Astrocyte of the cerebellum (primary cell): ENCODE measurements around the gene RPS6KC1.
A peak's percentile ranks its signal among the peaks of the same experiment; 100 is the strongest.

ENCODE experiments used
- DNase-seq: peaks from one replicate; pipeline ENCODE4 v3.0.0-alpha.2; 2011; ENCODE audit warnings: low read depth
- H3K4me3 ChIP-seq: 2 replicates; pipeline ENCODE4 v1.5.1; 2011; ENCODE audit warnings: mild to moderate bottlenecking, low read depth, low read length, moderate library complexity
- in situ Hi-C: cut with HindIII; loops from 2 replicates; pipeline ENCODE4 v1.10.0; 2017; ENCODE audit warnings: low sequenced_read_pairs
- TF ChIP-seq, protein P1 (sequence below): IDR thresholded peaks from 2 replicates; pipeline ENCODE4 v1.5.1; 2012; ENCODE audit warnings: low read length, low read depth, moderate library complexity, mild to moderate bottlenecking; ENCODE audit errors: missing control alignments

The RPS6KC1 gene

DNA sequence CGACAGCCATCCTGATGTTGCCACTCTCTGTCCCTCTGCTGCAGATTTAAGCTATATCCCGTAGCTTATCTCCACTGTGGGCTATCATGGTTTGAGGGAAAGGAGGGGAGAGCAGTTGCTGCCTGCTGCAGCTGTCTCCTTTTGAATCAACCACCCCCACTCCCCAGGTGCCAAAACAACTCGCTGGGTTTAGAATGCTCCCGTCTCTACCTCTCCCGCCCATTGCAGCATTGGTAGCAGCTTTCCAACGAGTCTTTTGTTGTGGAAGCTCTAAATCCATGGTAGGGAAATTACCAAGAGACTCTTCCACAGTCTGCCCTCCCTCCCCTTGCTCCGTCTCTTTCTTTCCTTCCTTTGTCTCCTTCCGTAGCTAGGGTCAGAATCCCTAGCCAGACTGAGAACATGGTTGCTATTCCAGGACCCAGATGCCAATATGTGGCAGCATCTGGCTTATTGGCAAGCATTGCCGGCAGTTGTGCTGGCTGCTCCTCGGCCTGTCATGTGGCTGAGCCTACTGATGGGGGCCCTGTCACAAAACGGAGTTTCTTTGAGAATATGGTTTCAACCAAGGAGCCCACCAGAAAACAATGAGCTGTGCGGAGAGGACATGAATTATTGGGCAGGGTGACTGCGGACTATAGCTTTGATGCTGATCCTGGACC is 230.7 kb downstream of the RPS6KC1 start:
- TF ChIP-seq, protein P1, sequence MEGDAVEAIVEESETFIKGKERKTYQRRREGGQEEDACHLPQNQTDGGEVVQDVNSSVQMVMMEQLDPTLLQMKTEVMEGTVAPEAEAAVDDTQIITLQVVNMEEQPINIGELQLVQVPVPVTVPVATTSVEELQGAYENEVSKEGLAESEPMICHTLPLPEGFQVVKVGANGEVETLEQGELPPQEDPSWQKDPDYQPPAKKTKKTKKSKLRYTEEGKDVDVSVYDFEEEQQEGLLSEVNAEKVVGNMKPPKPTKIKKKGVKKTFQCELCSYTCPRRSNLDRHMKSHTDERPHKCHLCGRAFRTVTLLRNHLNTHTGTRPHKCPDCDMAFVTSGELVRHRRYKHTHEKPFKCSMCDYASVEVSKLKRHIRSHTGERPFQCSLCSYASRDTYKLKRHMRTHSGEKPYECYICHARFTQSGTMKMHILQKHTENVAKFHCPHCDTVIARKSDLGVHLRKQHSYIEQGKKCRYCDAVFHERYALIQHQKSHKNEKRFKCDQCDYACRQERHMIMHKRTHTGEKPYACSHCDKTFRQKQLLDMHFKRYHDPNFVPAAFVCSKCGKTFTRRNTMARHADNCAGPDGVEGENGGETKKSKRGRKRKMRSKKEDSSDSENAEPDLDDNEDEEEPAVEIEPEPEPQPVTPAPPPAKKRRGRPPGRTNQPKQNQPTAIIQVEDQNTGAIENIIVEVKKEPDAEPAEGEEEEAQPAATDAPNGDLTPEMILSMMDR = no peak
- no peak for DNase-seq
- in situ Hi-C loops = no loop called here
- no peak overlapping the region for H3K4me3 ChIP-seq

DNA sequence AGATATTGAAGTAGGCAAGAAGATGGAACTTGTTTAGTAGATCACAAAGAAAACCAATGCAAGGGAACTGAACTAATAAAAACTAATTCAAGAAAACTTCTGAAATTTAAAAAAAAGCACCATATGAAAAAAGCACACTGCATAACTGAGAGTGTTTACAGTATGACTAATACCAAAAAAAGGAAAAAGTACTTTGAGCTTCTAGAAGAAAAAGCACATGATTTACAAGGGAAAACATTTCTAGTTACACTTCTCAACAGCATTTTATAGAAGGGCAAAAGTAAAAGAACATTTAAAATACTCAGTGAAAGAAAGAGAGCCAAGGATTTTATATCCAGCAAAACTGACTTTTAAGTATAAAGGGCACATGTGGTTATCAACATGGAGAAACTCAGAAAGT is 233.6 kb downstream of the RPS6KC1 start:
- no peak for DNase-seq
- in situ Hi-C loops = no loop called here
- H3K4me3 ChIP-seq = no peak overlapping the region
- TF ChIP-seq, protein P1 = no peak

DNA sequence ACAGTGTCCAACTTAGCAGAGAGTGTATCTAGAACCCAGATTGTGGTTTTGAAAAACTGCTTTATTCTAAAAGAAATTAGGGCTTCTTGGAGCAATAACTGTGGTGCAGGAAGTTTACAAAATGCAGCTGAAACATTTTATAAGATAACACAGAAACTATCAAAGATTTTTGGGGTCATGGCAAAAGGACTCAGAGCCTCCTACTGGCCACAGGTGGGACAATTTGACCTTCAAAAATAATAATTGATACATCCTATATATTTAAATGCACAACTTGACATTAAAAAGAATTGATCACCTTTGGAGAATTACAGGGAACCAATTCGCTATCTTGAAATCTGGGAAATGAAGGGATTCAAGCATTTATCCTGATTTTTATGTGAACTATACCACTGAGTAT is 235.2 kb downstream of the RPS6KC1 start:
- no peak for DNase-seq
- TF ChIP-seq, protein P1 = peak; percentile 28
- no peak overlapping the region for H3K4me3 ChIP-seq
- in situ Hi-C loops = no loop called here

DNA sequence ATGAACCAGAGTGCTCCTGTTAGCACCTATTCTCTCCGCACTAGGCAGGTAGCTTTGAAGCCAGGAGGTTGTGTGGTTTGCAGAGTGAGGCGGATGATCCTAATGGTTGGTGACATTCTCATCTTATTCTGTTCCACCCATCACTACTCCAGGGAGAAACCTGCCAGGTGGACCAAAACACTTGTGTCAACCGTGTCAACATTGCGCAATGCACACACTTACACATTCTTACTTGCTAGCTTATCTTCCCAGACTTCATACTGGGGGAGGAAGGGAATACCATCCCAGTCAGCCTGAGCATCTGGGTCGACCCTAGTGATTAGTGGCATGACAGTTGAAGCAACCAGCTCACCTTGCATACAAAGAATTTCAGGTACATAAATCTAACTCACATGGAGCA is 236.9 kb downstream of the RPS6KC1 start:
- in situ Hi-C loops = no loop called here
- H3K4me3 ChIP-seq = no peak overlapping the region
- no peak for DNase-seq
- TF ChIP-seq, protein P1 = no peak

DNA sequence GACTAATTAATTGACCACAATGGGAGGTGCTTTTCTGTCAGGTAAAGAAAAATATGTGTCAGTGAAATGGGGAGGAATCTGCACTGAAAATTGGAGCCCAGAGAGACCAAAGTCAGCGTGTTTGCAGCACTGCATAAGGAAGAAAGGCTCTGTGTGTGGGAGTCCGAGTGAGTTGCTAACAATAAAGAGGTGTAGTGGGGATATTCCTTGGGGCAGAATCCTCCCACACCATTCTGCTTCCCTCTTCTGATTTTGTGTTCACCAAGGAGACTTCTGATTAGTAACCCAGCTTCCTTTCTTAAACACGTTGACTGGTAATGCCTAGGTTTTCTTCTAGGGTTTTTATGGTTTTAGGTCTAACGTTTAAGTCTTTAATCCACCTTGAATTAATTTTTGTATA is 240.5 kb downstream of the RPS6KC1 start:
- in situ Hi-C loops = no loop called here
- no peak overlapping the region for H3K4me3 ChIP-seq
- no peak for DNase-seq
- TF ChIP-seq, protein P1 = no peak

DNA sequence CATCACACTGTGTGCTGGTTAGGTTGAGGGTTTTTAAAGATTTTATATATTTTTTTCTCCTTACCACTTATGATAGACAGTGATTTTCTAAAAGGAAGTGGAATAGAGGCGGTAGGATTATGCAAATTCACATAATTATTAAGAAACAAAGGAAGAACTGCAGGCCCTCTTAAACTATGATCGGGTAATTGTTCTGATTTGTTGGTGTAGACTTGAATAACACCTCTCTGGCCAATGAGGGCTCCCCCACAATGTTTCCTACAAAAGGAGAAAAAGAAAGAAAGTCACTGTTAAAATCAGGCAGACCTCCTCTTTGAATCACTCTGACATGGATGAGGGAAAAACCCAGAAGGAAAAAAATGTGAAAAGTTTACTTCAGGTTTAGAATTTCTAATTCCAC is 241.6 kb downstream of the RPS6KC1 start:
- TF ChIP-seq, protein P1 = no peak
- DNase-seq = no peak

DNA sequence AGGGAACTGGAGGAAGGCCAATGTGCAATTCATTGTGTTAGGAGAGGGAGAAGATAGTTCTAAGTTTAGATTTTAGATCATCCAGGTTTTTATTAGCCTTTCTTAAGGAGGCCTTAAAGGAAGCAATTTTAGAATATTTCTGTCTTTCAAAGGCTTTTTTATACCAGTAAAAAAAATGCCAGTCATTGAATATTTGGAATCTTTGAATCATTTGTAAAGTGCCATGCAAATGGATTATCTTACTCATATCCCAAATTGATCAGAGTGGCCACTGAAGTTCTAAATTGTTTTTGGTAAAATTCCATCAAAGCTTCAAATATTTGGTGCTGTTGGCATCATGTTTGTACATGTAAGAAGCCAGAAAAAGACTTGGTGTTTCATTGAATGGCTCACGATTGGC is 244.8 kb downstream of the RPS6KC1 start:
- no peak overlapping the region for H3K4me3 ChIP-seq
- no peak for DNase-seq
- TF ChIP-seq, protein P1 = no peak
- in situ Hi-C loops = no loop called here

More for the DNA sequence above, 241.6 kb downstream of the RPS6KC1 start:
- H3K4me3 ChIP-seq = no peak overlapping the region
- in situ Hi-C loops = no loop called here
